ENCODE results near the gene GALK1. TPM values are rescaled to one million over a fixed set of nuclear protein-coding genes. Genes with fewer than 3 reads are reported as not detected.

The GALK1 gene
- total RNA-seq, 1 experiment from 2014 or later = 23.9 TPM

DNA sequence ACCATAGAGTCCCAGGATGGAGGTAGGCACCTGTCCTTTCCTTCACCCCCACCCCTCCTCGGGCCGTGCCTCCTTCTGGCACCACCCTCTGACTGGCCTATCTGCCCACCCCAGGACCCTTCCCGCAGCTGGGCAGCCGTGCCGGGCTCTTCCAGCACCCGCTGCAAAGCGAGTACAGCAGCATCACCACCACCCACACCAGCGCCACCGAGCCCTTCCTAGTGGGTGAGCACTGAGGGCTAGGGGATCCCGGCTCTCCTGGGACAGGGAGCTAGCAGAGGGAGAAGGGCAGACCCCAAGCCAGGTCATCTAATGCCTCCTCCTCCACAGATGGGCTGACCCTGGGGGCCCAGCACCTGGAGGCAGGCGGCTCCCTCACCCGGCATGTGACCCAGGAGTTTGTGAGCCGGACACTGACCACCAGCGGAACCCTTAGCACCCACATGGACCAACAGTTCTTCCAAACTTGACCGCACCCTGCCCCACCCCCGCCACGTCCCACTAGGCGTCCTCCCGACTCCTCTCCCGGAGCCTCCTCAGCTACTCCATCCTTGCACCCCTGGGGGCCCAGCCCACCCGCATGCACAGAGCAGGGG is 7.8 kb downstream of the GALK1 start:
- no peak overlapping the region for H3K4me3 ChIP-seq (ENCODE audit: low read length)
- H3K9me3 ChIP-seq (ENCODE audit: low read length) = no peaks in the 10 kb centered on the region
- no peaks in the 10 kb centered on the region for H3K27me3 ChIP-seq (ENCODE audit: low read length)
- no peak overlapping the region for H3K4me2 ChIP-seq (ENCODE audit: low read depth, low read length, poor library complexity, severe bottlenecking)
- no peaks in the 10 kb centered on the region for H3K9me2 ChIP-seq (replicated peaks; ENCODE audit: insufficient read depth, low read length)
- H3K27ac ChIP-seq (ENCODE audit: low read length) = no peak overlapping the region
- no peaks in the 10 kb centered on the region for H4K20me1 ChIP-seq (ENCODE audit: insufficient read depth, low read depth, low read length)
- no peaks in the 10 kb centered on the region for H3K79me2 ChIP-seq (ENCODE audit: low read length)
- no peak overlapping the region for H3K9ac ChIP-seq (ENCODE audit: low read length)
- no peak overlapping the region for H2AFZ ChIP-seq (ENCODE audit: low read length)
- peaks cover 14% of the 10 kb centered on the region for H3K4me1 ChIP-seq (ENCODE audit: low read length)
- no peak for DNase-seq
- no peaks in the 10 kb centered on the region for H3K36me3 ChIP-seq (ENCODE audit: insufficient read depth, low read length)

DNA sequence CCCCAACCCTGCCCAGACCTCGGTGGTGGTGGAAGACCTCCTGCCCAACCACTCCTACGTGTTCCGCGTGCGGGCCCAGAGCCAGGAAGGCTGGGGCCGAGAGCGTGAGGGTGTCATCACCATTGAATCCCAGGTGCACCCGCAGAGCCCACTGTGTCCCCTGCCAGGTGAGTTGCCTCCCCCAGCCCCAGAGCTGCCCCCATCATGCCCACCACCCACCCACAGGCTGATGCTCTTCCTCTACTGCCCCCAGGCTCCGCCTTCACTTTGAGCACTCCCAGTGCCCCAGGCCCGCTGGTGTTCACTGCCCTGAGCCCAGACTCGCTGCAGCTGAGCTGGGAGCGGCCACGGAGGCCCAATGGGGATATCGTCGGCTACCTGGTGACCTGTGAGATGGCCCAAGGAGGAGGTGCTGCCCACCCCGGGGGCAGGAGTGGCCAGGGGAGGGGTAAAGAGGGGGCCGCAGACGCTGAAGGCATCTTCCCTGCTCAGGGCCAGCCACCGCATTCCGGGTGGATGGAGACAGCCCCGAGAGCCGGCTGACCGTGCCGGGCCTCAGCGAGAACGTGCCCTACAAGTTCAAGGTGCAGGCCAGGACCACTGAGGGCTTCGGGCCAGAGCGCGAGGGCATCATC is 8.4 kb downstream of the GALK1 start:
- H3K9me3 ChIP-seq (ENCODE audit: low read length) = no peaks in the 10 kb centered on the region
- H3K27me3 ChIP-seq (ENCODE audit: low read length) = no peaks in the 10 kb centered on the region
- H3K4me2 ChIP-seq (ENCODE audit: low read depth, low read length, poor library complexity, severe bottlenecking) = no peak overlapping the region
- no peaks in the 10 kb centered on the region for H3K9me2 ChIP-seq (replicated peaks; ENCODE audit: insufficient read depth, low read length)
- no peak overlapping the region for H3K27ac ChIP-seq (ENCODE audit: low read length)
- H3K4me3 ChIP-seq (ENCODE audit: low read length) = no peak overlapping the region
- H3K4me1 ChIP-seq (ENCODE audit: low read length) = peaks cover 14% of the 10 kb centered on the region
- DNase-seq = no peak
- no peaks in the 10 kb centered on the region for H4K20me1 ChIP-seq (ENCODE audit: insufficient read depth, low read depth, low read length)
- H3K36me3 ChIP-seq (ENCODE audit: insufficient read depth, low read length) = no peaks in the 10 kb centered on the region
- no peak overlapping the region for H2AFZ ChIP-seq (ENCODE audit: low read length)
- H3K9ac ChIP-seq (ENCODE audit: low read length) = no peak overlapping the region
- H3K79me2 ChIP-seq (ENCODE audit: low read length) = no peaks in the 10 kb centered on the region

DNA sequence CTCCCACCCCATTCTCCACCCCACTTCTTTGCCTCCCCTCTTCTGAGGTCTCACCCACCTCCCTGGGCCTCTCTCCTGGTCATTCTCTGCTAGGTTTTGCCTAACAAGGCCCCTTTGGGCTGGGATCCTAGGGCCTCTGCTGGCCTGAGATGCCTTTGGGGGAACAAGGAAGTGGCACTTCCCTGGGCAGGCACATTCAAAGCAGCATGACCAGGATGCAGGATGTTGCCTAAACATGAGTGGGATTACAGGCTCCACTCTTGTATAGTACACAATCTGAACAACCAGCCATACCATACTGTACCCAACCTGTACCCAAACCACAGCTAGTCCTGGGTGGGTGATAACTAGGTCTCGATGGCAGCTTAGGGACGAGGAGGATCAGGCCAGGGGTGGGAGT is 9.0 kb downstream of the GALK1 start:
- Histone ChIP-seq H2AFZ (ENCODE audit: low read length) (no peak overlapping the region), H3K9me2 (replicated peaks; ENCODE audit: insufficient read depth, low read length) (no peaks in the 10 kb centered on the region), H3K4me3 (ENCODE audit: low read length) (no peak overlapping the region), H3K4me2 (ENCODE audit: low read depth, low read length, poor library complexity, severe bottlenecking) (no peak overlapping the region), H3K79me2 (ENCODE audit: low read length) (no peaks in the 10 kb centered on the region), H3K27ac (ENCODE audit: low read length) (no peak overlapping the region), H3K36me3 (ENCODE audit: insufficient read depth, low read length) (no peaks in the 10 kb centered on the region), H4K20me1 (ENCODE audit: insufficient read depth, low read depth, low read length) (no peaks in the 10 kb centered on the region), H3K4me1 (ENCODE audit: low read length) (peaks cover 14% of the 10 kb centered on the region), H3K9me3 (ENCODE audit: low read length) (no peaks in the 10 kb centered on the region), H3K9ac (ENCODE audit: low read length) (no peak overlapping the region), H3K27me3 (ENCODE audit: low read length) (no peaks in the 10 kb centered on the region)
- no peak for DNase-seq

DNA sequence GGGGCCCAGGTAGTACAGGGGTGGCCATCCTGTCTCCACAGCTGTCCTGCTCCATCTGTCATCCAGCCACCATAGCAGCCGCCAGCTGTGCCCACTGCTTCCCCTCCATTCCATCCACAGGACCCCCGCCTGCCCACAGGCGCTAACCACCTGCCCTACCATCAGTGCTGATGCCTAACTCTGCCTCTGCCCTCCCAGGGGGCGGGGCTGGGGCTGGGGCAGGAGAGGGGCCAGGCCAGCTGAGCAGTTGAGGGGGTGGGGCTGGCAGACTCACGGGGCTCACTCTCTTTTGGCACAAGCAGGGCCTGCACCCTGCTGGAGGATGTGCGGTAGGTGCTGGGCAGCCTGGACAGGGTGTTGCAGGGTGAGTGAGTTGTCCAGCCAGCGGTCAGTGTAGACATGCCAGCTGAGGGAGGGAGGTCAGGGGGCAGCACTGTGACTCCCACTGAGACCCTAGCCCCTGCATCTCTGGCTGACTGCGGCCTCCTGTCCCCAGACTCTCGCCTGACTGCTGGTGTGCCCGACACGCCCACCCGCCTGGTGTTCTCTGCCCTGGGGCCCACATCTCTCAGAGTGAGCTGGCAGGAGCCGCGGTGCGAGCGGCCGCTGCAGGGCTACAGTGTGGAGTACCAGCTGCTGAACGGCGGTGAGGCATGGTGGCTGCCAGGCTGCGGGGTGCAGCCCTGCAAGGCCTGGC is 9.6 kb downstream of the GALK1 start:
- Histone ChIP-seq H3K79me2 (ENCODE audit: low read length) (no peaks in the 10 kb centered on the region), H3K4me2 (ENCODE audit: low read depth, low read length, poor library complexity, severe bottlenecking) (no peak overlapping the region), H3K9ac (ENCODE audit: low read length) (no peak overlapping the region), H3K4me1 (ENCODE audit: low read length) (peaks cover 14% of the 10 kb centered on the region), H4K20me1 (ENCODE audit: insufficient read depth, low read depth, low read length) (no peaks in the 10 kb centered on the region), H3K36me3 (ENCODE audit: insufficient read depth, low read length) (no peaks in the 10 kb centered on the region), H3K27me3 (ENCODE audit: low read length) (no peaks in the 10 kb centered on the region), H2AFZ (ENCODE audit: low read length) (no peak overlapping the region), H3K9me3 (ENCODE audit: low read length) (no peaks in the 10 kb centered on the region), H3K4me3 (ENCODE audit: low read length) (no peak overlapping the region), H3K27ac (ENCODE audit: low read length) (no peak overlapping the region), H3K9me2 (replicated peaks; ENCODE audit: insufficient read depth, low read length) (no peaks in the 10 kb centered on the region)
- peak; percentile 65 for DNase-seq

DNA sequence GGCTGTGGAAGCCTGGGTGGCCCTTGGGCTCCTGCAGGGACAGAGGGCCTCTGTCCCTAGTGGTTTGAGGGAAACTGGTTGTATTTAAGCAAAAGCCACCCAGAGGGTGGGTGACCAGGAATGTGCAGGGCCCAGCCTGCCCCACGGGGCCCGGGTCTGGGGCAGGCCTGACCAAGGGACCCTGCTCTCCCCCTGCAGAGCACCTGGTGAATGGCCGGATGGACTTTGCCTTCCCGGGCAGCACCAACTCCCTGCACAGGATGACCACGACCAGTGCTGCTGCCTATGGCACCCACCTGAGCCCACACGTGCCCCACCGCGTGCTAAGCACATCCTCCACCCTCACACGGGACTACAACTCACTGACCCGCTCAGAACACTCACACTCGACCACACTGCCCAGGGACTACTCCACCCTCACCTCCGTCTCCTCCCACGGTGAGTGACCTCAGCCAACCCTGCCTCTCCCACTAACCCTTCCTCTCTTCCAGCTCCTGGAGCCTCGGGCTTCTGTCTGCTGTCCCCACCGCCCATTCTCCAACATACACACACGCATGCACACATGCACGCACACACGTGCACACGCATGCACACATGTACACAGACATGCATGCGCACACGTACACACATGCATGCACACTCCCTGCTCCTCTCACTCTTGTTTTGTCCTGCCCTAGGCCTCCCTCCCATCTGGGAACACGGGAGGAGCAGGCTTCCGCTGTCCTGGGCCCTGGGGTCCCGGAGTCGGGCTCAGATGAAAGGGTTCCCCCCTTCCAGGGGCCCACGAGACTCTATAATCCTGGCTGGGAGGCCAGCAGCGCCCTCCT is 10.4 kb downstream of the GALK1 start:
- peak overlapping the region; percentile 70 for H3K9ac ChIP-seq (ENCODE audit: low read length)
- H3K4me2 ChIP-seq (ENCODE audit: low read depth, low read length, poor library complexity, severe bottlenecking) = peak overlapping the region; percentile 83
- no peak overlapping the region for H3K4me3 ChIP-seq (ENCODE audit: low read length)
- H3K9me3 ChIP-seq (ENCODE audit: low read length) = no peaks in the 10 kb centered on the region
- H4K20me1 ChIP-seq (ENCODE audit: insufficient read depth, low read depth, low read length) = no peaks in the 10 kb centered on the region
- no peaks in the 10 kb centered on the region for H3K36me3 ChIP-seq (ENCODE audit: insufficient read depth, low read length)
- H3K4me1 ChIP-seq (ENCODE audit: low read length) = peaks cover 20% of the 10 kb centered on the region
- H3K9me2 ChIP-seq (replicated peaks; ENCODE audit: insufficient read depth, low read length) = no peaks in the 10 kb centered on the region
- DNase-seq = no peak
- H2AFZ ChIP-seq (ENCODE audit: low read length) = no peak overlapping the region; the same call in 1 of the 2 replicates
- H3K27me3 ChIP-seq (ENCODE audit: low read length) = no peaks in the 10 kb centered on the region
- no peaks in the 10 kb centered on the region for H3K79me2 ChIP-seq (ENCODE audit: low read length)
- H3K27ac ChIP-seq (ENCODE audit: low read length) = no peak overlapping the region

DNA sequence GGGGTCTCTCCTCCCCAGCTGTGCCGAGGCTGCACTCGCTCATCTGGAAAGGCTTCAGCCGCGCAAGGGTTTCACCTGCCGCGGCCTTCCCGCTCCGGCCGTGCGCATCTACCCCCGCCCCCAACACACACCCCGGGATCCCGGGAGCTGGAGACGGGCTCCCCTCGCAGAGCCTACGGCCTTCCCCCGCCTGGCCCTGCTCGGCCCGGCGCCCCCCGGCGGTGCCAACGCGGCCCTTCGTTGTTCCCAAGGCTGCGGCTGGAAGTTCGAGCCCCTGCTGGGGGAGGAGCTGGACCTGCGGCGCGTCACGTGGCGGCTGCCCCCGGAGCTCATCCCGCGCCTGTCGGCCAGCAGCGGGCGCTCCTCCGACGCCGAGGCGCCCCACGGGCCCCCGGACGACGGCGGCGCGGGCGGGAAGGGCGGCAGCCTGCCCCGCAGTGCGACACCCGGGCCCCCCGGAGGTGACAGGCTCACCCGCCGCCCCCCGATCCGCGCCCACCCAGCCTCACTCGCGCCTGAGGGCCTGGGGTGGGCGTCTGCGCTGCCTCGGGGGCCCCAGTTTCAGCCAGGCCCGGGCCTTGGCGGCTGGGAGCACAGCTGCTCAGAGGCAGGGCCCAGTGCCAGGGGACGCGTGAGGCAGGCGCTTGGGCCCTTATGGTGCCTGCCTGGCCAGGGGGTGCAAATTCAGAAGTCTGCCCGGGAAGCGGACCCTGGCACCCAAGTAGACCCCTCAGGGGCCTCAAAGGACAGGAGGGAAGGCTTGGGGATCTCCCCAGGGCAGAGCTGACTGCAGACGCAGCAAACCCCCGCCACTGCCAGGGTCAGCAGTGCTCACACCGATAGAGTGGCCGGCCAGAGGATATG is 11.2 kb downstream of the GALK1 start:
- no peaks in the 10 kb centered on the region for H3K9me2 ChIP-seq (replicated peaks; ENCODE audit: insufficient read depth, low read length)
- H2AFZ ChIP-seq (ENCODE audit: low read length) = peak overlapping the region; percentile 97
- H3K27me3 ChIP-seq (ENCODE audit: low read length) = no peaks in the 10 kb centered on the region
- H3K4me1 ChIP-seq (ENCODE audit: low read length) = peaks cover 26% of the 10 kb centered on the region
- H3K4me3 ChIP-seq (ENCODE audit: low read length) = peak overlapping the region; percentile 62; the same call in 1 of the 2 replicates
- H3K27ac ChIP-seq (ENCODE audit: low read length) = no peak overlapping the region
- H3K9ac ChIP-seq (ENCODE audit: low read length) = peak overlapping the region; percentile 70
- H3K36me3 ChIP-seq (ENCODE audit: insufficient read depth, low read length) = no peaks in the 10 kb centered on the region
- peak overlapping the region; percentile 83 for H3K4me2 ChIP-seq (ENCODE audit: low read depth, low read length, poor library complexity, severe bottlenecking)
- no peaks in the 10 kb centered on the region for H4K20me1 ChIP-seq (ENCODE audit: insufficient read depth, low read depth, low read length)
- DNase-seq = peak; percentile 90
- H3K79me2 ChIP-seq (ENCODE audit: low read length) = no peaks in the 10 kb centered on the region
- no peaks in the 10 kb centered on the region for H3K9me3 ChIP-seq (ENCODE audit: low read length)

DNA sequence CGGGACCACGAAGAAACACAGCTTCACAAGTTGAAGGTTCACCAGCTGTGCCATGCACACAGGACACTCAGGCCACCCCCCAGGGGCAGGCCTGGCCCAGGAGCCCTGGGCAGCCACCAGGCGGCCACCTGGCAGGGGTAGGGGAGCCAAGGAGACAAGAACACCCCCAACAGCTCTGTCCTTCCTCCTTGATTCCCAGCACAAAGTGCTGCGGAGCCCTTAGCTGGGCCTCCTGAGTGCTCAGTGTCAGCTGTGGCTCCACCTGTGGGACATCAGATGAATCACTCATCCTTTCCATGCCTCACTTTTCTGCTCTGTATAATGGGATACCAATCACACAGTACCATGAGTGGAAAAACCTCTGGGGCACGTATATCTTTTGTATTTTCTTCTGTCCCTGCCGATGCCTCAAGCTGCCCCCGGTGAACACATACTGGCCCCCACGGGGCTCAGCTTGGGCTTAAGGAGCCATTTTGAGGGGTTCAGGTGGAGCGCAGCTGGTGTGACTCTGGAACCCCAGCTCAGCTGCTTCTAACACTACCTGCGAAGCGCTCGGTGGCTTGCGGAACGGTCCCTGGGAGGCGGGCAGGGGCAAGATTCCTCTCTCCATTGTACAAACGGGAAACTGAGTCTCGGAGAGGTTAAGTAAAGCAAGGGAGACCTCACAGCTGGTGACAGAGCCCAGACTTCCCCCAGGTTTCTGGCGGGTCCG is 12.0 kb downstream of the GALK1 start:
- Histone ChIP-seq H3K36me3 (ENCODE audit: insufficient read depth, low read length) (no peaks in the 10 kb centered on the region), H2AFZ (ENCODE audit: low read length) (peak overlapping the region; percentile 97), H3K4me1 (ENCODE audit: low read length) (peaks cover 26% of the 10 kb centered on the region), H3K9me3 (ENCODE audit: low read length) (no peaks in the 10 kb centered on the region), H3K27me3 (ENCODE audit: low read length) (no peaks in the 10 kb centered on the region), H3K9me2 (replicated peaks; ENCODE audit: insufficient read depth, low read length) (no peaks in the 10 kb centered on the region), H3K79me2 (ENCODE audit: low read length) (no peaks in the 10 kb centered on the region), H3K4me3 (ENCODE audit: low read length) (peak overlapping the region; percentile 62; the same call in 1 of the 2 replicates), H3K27ac (ENCODE audit: low read length) (no peak overlapping the region), H3K9ac (ENCODE audit: low read length) (peak overlapping the region; percentile 70), H3K4me2 (ENCODE audit: low read depth, low read length, poor library complexity, severe bottlenecking) (peak overlapping the region; percentile 83), H4K20me1 (ENCODE audit: insufficient read depth, low read depth, low read length) (no peaks in the 10 kb centered on the region)
- peak; percentile 57 for DNase-seq

All from Karpas-422 (cell line).